Measurements from ENCODE around the gene SLIT3.

SLIT3 gene

DNA sequence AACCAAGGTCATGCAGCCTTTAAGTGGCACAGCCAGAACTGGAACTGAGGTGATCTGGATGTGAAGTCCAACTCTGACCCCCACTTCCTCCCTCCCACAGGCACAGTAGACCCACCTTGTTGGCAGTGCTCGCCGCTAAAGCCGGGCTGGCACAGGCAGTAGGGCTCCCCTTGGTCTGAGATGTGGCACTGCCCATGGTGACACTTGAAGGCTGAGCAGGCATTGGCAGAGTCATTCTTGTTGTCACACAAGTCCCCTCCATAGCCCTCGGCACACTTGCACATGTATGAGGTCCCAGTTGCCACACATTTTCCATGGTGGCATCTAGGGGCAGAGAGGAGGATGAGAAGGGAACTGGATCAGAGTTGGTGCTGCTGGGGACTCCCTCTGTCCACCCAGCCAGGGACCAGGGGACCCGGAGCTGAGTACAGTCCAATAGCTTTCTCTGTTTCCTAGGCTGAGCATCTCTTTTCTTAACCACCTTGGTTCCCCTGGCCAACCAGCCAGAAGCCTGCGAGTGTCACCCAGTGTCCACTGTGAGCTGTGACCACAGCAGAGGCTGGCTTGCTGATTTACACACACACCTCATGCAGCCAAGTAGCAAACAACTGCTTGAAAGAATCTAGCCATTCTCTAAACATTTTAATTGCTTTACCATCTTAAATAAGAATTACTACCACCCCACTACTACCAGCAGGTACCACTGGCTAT lies 631.1 kb downstream of the SLIT3 start:
- DNase-seq (ENCODE audit: low spot score): no peak

DNA sequence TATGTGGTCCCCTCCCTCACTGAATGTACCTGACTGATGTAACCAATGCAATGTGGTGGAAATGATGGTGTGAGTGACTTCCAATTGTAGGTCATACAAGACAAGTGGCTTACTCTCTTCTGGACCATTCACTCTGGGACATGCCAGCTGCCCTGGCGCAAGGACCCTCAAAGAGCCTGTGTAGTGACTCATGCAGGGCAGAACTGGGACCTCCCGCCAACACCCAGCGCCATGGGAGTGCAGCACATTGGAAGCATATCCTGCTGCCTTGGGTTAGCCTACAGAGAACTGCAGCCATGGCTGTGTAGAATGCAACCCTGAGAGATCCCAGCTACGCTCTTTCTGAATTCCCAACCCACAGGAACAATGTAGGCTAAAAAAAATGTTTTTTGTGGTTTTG lies 631.8 kb downstream of the SLIT3 start:
- no peak for DNase-seq (ENCODE audit: low spot score)

DNA sequence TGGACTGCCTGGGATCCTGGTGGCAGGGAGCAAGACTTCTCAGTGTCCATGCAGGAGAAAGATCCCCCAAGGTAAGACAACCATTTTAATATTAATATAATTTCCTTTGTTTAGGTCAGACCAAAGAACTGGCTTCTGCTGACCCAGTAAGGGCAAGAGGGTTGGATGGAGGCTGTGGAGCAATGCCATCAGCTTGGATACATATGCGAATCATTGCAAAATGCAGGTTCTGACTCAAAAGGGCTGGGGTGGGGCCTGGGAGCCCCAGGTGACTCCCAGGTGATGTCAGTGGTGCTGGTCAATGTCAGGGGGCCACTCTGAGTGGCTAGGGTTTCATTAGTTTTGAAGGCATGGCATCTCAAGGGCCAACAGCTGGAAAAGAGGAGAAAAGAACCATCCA lies 632.9 kb downstream of the SLIT3 start:
- no peak for DNase-seq (ENCODE audit: low spot score)

DNA sequence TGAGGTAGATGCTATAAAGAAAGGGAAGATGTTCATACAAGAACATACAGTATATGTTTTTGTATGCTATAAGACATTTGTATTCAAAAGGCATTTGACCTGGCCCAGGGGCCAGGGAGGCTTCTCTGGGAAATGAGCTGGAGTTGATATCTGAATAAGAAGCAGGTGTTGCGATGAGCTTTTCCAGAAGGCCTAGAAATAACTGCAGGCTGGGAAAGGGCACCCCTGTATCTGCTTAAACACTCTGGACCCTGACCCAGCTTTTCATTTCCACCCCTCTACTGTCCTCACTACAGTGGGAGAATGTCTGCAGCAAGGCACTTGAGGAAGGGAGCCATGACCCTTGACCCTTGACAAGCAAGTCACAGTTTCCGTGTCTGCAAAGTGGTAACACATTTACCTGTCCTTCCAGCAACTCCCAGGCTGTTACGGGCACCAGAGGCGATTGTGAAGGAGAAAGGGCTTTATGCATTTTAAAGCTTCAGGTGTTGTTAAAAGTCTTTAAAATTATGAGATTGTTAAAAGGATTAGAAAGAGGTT lies 633.6 kb downstream of the SLIT3 start:
- no peak for DNase-seq (ENCODE audit: low spot score)

DNA sequence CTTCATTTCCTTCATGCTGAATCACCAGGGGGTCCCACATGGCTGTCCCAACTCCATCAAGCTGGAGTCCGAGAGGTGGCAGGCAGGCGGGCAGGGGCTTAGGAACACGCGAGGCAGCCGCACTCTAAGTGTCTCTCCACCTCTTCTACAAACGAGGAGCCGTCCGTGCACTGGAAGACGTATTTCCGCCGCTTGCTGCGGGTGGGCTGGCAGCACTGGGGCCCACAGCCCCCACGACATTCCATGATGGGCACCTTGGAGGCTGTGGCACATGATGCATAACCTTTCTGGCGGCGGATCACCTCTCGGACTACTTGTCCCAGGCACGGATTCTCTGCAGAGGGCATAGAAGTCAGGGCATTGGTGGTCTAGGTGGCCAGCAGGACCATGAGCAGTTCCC lies 634.6 kb downstream of the SLIT3 start:
- DNase-seq (ENCODE audit: low spot score): no peak

DNA sequence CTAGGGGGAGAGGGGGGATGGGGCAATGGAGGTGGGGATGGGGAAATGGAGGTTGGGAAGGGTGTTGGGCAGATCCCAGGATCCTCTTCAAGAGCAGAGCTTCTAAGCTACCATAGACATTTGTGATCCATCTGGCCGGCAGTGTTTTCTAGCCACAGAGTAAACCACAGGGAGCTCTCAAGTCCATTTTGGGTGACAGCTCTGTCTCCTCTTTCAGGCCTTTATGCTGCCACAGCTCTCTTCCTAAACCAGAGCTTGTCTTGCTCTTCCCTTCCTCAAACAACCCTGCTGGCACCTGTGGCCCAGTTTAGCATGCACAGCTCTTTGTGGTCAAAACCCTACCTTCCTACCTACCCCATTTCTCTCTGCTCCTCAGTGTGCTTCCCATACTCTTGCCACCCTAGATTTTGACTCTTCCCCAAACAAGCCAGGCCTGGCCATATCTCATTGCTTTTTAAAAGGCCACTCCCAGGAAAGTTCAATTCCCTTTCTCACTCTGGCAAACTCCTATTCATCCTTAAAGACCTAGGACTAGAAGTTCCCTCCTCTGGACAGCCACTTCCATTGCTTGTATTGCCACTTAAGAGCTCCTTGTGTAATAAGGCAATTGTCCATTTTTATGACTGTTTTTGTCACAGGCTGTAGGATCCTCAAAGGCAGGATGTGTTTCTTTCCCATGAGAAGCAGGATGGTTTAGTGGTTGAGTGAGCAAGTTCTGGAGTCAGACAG lies 637.5 kb downstream of the SLIT3 start:
- no peak for DNase-seq (ENCODE audit: low spot score)

DNA sequence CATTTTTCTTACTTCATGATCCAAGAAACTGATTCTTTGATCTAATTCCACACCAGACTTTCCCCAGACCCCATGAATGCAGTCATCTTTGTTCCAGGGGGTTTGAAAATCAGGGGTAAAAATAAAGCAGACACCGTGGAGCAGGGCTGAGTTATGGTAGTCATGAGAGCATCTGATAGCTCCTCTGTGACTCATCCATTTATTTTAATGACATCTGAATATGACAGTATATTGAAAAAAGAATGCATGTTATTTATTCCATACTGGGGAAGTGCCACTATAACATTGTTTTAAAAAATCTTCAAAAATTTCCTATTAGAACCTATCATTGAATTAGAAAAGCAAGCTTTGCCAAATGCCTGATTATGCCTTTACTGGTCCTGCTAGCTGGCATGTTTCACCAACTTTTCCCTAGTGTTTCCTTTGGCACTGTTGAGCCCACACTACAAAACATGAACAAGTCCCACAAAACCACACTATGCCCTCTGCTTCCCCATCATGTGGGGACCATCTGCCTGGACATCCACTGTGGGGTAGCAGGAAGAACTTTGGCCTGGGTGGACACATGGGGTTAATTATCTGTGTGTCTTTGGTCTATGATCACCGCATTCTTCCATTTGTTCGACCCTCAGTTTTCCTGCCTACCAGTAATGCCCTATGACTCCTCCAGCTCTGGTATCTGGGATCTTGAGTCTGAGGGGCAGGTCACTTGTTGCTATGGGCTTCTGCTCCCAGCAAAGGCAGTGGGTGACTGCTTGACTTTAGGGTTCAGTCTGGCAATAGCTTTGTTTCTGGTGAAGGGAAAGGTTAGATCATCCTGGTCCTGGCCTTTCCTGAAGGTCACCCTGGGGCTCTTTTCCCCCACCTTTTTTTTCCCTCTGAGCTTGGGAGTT lies 639.1 kb downstream of the SLIT3 start:
- no peak for DNase-seq (ENCODE audit: low spot score)

DNA sequence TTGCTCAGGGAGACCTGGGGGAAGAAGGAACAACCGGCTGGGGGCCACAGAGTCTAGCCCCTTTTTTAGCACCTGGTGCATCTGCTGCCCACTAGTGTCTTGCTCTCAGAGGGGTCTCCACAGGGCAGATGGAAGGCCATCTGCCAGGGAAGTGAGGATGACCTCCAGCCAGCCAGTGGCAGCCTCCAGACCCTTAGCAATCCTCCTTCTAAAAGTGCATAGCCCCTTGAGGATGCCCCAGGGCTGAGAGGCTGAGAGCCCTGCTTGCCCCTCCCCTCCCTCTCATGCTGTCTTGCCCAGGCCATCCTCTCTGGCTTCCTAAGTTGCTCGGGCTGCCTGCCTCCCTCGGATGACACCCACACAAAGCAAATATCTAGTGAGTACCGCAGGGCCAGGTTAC lies 640.2 kb downstream of the SLIT3 start:
- DNase-seq (ENCODE audit: low spot score): no peak

DNA sequence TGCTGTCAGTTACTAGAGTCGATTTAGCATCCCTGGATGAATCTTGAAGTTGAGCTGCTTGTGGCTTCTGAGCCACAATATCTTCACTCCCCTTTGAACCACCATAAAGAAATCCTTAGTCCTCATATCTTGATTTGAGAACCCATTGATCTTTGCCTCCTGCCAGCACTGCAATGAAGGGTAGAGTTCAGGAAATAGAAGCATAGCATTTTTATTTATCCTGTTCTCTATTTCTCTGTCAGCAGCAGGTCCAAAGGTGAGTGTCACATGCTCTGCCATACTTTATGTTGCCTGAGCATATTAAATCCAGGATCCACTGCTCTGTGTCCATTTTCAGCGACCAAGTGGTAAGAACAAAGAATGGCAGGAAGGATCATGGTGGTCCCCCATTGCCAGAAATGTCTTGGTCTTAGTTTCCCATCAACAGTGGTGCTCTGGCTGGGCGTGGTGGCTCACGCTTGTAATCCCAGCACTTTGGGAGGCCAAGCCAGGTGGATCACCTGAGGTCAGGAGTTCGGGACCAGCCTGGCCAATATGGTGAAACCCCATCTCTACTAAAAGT lies 641.6 kb downstream of the SLIT3 start:
- DNase-seq (ENCODE audit: low spot score): no peak

DNA sequence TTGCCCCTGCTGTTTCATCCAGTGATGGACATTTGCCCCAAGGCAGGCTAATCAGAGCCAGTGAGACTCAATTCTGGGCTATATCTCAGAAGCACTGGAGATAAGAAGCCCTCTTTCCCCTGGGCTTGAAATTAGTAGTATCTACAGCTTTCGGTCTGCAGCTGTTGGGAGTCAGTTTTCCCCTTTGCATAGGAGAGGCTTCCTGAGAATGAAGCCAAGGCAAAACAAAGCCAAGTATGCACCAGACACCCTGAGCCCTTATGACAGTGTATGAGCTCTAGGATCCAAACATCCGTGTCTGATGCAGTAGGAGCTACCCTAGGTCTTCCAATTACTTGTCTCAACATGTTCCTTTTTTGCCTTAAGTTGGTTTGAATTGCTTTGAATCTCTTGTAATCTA lies 642.5 kb downstream of the SLIT3 start:
- no peak for DNase-seq (ENCODE audit: low spot score)

DNA sequence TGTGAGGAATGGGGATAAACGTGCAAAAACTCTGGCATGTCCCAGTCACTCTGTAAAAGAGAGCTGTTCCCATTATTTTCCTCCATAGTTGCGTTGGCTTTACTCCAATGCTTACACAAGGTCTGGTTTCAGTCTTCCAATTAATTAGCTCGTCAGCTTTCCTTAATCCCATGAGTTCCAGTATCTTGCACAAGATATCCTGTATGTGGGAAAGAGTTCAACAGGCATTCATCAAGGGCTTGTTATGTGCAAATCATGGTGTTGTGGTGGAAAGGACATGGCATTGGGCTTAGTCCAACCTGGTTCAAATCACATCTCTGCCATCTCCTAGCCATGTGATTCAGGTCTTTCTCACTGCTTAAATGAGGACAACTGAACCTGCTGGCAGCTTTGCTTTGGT lies 644.3 kb downstream of the SLIT3 start:
- no peak for DNase-seq (ENCODE audit: low spot score)

DNA sequence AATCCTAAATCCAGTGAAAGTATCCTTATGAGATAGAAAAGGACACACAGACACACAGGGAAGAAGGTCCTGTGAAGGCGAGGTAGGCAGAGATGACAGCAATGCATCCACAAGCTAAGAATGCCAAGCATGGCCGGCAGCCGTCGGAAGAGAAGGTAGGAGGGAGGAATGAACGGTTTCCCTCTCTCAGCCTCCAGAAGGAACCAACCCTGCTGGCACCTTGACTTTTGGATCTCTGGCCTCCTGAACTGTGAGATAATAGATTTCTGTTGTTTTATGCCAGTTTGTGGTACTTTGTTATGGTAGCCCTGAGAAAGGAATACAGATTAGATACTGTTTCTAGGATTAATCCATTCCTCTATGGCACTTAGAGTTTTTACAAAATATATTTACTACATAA lies 645.6 kb downstream of the SLIT3 start:
- DNase-seq (ENCODE audit: low spot score): no peak

DNA sequence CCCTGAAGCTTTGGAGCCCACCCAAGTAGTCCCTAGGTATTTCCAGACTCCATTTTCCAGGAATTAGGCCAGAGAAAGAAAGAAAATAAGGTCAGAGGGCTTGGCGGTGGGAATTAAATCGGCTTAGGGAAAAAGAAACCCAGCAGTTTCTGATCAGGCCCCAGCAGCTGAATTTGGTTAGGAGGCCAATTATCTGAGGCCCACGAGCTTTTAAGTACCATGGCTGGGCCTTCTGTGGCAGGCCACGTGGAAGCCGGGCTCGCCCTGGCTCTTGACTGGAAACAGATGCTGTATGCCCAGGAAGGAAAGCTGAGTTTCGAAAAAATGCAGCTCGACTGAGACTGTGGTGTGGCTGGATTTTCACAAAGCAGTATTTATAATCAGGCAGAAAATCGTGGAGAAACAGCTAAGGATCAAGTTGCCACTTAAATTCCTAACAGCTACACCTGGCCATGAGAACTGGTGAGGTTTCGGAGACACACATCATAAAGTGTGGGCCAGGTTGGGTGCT lies 646.7 kb downstream of the SLIT3 start:
- peak; percentile 71 for DNase-seq (ENCODE audit: low spot score)

DNA sequence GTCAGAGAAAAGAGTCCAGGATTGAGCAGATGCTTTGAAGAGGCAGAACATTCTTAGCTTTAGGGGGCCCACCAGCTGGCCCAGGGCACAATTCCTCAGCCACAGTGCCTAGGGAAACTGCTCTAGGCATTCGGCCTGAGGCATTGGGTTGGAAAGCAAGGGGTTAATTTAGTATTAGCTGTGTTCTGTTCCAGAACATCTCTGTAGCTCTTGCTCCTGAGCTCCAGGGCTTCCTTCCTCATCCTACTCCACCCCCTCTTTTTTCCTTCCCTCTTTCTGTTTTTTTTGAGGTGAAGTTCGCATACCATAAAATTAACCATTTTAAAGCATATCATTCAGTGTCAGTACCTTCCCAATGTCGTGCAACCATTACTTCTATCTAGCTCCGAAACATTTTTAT lies 647.3 kb downstream of the SLIT3 start:
- no peak for DNase-seq (ENCODE audit: low spot score)

DNA sequence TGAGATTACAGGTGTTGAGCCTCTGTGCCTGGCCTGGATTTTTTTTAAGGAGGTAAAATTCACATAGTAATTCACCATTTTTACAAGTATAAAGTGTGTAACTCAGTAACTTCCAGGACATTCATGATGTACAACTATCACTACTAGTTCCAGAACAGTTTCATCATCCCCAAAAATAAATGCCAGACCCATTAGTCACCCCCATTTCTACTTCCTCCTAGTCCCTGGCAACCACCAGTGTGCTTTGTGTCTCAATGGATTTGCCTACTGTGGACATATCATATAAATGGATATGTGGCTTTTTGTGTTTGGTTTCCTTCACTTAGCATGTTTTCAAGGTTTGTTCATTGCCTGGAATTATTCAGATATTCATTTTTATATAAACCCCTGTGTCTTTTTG lies 649.3 kb downstream of the SLIT3 start:
- no peak for DNase-seq (ENCODE audit: low spot score)

DNA sequence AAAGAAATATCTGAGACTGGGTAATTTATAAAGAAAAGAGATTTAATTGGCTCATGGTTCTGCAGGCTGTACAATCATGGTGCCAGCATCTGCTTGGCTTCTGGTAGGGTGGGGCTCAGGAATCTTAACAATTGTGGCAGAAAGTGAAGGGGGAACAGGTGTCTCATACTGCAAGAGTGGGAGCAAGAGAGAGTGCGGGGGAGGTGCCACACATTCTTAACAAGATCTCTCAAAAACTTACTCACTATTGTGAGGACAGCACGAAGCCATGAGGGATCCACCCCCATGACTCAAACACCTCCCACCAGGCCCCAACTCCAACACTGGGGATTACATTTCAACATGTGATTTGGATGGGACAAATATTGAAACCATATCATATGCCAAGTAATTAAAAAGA lies 651.6 kb downstream of the SLIT3 start:
- DNase-seq (ENCODE audit: low spot score): no peak

DNA sequence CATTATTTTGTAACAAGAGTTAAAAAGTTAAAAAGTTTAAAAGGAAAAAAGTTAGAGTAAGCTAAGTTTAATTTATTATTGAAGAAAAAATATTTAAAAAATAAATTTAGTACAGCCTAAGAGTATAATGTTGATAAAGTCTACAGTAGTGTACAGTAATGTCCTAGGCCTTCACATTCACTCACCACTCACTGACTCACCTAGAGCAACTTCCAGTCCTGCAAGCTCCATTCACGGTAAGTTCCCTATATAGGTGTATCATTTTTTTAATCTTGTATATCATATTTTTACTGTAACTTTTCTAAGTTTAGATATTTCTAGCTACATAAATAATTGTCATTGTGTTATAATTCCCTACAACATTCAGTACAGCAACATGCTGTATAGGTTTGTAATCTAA lies 652.4 kb downstream of the SLIT3 start:
- DNase-seq (ENCODE audit: low spot score): no peak

DNA sequence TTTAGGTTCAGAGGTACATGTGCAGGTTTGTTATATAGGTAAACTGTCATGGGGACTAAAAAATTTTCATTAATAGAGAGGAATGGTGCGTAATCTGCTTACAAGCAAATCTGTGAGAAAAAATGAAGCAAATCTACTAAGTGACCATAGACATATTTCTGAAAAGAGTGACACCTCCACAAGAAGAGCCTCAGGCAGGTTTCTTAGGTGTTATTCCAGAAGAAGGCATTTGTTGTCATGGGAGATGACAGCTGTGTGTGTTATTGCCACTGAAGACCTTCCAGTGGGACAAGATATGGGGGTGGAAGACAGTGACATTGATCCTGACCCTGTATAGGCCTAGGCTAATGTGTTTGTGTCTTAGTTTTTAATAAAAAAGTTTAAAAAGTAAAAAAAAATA lies 652.9 kb downstream of the SLIT3 start:
- DNase-seq (ENCODE audit: low spot score): no peak

DNA sequence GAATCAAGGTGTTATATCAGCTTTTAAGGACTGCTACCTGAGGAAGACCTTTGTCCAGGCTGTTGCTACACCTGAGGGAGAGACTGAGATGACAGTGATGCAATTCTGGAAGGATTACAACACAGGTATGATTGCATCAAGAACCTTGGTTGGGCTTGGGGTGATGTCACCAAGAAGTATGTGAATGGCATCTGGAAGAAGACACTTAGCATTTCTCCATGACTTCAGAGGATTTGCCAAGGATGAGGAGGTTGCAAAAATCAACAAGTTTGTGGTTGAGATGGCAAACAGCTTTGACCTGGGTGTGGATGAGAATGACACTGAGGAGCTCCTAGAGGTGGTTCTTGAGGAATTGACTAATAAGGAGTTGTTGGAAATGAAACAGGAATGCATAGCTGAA lies 653.9 kb downstream of the SLIT3 start:
- DNase-seq (ENCODE audit: low spot score): no peak

DNA sequence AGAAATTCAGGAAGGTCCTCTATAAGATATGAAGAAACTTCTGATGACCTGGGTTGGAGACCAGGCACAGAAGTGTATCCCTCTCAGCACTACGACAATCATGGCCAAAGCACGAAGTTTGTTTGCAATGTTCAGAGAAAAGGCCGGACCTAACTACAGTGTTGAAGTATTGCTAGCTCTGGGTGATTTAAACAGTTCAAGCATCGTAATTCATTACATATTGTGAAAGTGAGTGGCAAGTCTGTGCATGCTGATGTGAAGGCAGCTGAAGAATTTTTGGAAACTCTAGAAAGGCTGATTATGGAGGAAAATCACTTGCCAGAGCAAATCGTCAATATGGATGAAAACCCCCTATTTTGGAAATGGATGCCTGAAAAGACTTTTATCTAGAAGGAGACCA lies 654.6 kb downstream of the SLIT3 start:
- no peak for DNase-seq (ENCODE audit: low spot score)

DNA sequence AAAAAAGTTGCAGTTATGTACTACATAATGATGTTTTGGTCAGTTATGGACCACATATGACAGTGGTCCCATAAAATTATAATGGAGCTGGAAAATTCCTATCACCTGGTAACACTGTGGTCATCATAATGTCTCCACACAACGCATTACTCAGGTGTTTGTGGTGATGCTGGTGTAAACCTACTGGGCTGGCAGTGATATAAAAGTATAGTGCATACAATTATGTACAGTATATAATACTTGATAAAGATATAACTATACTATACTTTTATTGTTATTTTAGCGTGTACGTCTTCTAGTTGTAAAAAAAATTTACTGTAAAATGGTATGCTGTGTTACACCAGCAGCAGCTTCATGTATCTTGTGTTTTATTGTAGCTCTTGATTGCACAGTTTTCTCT lies 655.7 kb downstream of the SLIT3 start:
- no peak for DNase-seq (ENCODE audit: low spot score)

DNA sequence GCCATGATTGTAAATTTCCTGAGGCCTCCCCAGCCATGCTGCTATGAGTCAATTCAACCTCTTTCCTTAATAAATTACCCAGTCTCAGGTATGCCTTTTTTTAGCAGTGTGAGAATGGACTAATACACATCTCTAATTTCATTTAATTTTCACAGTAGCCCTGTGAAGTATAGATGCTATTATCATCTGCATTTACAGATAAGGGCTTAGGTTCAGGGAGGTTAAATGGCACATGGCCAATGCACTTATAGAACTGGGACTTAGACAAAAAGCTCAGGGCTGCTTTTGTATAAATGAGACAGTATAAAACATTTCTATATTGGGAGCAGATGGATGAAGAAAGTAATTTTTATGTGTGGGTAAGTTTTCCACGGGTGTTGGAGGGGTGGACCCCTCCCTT lies 658.9 kb downstream of the SLIT3 start:
- DNase-seq (ENCODE audit: low spot score): no peak
